Skin epidermis (tissue), 12 donors: ENCODE results near the gene ITPRIPL1.

ENCODE experiments used
- H3K27ac ChIP-seq, 21 experiments: fragments of 200-600 bp; sonication (generic) in 11 of 21; one replicate each; pipeline ENCODE4 v1.5.0; 2020; ENCODE audit warnings: mild to moderate bottlenecking in 3 of 21, inconsistent platforms in 2 of 21, moderate library complexity in 2 of 21
- H3K4me3 ChIP-seq, 7 experiments: fragments of 200-600 bp; sonication (generic) in 2 of 7; one replicate each; pipeline ENCODE4 v1.5.0; 2020; ENCODE audit warnings: inconsistent platforms in 2 of 7, mild to moderate bottlenecking in 2 of 7, moderate library complexity in 1 of 7

ITPRIPL1 gene

GRCh38 chr2:96345868-96346462 lies 20.8 kb downstream of the ITPRIPL1 start:
- H3K27ac ChIP-seq = peak overlapping the region in 2 of 21 experiments; percentile 16 to 100
- no peak overlapping the region for H3K4me3 ChIP-seq

GRCh38 chr2:96347395-96347794 lies 22.3 kb downstream of the ITPRIPL1 start:
- no peak overlapping the region for H3K4me3 ChIP-seq
- no peak overlapping the region for H3K27ac ChIP-seq

GRCh38 chr2:96353032-96353561 lies 28.0 kb downstream of the ITPRIPL1 start:
- Histone ChIP-seq H3K4me3 (no peak overlapping the region), H3K27ac (peak overlapping the region in 10 of 21 experiments; percentile 30 to 78 (median 44))

- H3K4me3 ChIP-seq = no peak overlapping the region
These were observed 28.5 kb downstream of the ITPRIPL1 start for GRCh38 chr2:96353606-96354101.

GRCh38 chr2:96354492-96354891 lies 29.4 kb downstream of the ITPRIPL1 start:
- H3K27ac ChIP-seq = peak overlapping the region in 8 of 21 experiments; percentile 3 to 77 (median 61)

More at GRCh38 chr2:96353606-96354101, 28.5 kb downstream of the ITPRIPL1 start:
- peak overlapping the region in 13 of 21 experiments; percentile 20 to 78 (median 45) for H3K27ac ChIP-seq

GRCh38 chr2:96356889-96357288 lies 31.8 kb downstream of the ITPRIPL1 start:
- no peak overlapping the region for H3K27ac ChIP-seq

More at GRCh38 chr2:96354492-96354891, 29.4 kb downstream of the ITPRIPL1 start:
- no peak overlapping the region for H3K4me3 ChIP-seq

GRCh38 chr2:96359310-96359709 lies 34.2 kb downstream of the ITPRIPL1 start:
- peak overlapping the region in 3 of 21 experiments; percentile 34 to 66 (median 42) for H3K27ac ChIP-seq
- no peak overlapping the region for H3K4me3 ChIP-seq

More at GRCh38 chr2:96356889-96357288, 31.8 kb downstream of the ITPRIPL1 start:
- no peak overlapping the region for H3K4me3 ChIP-seq

GRCh38 chr2:96359866-96360265 lies 34.7 kb downstream of the ITPRIPL1 start:
- H3K4me3 ChIP-seq = no peak overlapping the region
- H3K27ac ChIP-seq = peak overlapping the region in 3 of 21 experiments; percentile 34 to 66 (median 42)

GRCh38 chr2:96361751-96362150 lies 36.6 kb downstream of the ITPRIPL1 start:
- H3K4me3 ChIP-seq = no peak overlapping the region
- no peak overlapping the region for H3K27ac ChIP-seq

GRCh38 chr2:96369186-96369585 lies 44.1 kb downstream of the ITPRIPL1 start:
- H3K27ac ChIP-seq = peak overlapping the region in 2 of 21 experiments; percentile 26 to 64

GRCh38 chr2:96374211-96374951 lies 49.3 kb downstream of the ITPRIPL1 start:
- H3K27ac ChIP-seq = no peak overlapping the region
- H3K4me3 ChIP-seq = no peak overlapping the region

More at GRCh38 chr2:96369186-96369585, 44.1 kb downstream of the ITPRIPL1 start:
- H3K4me3 ChIP-seq = no peak overlapping the region
